GM10248 (cell line): ENCODE measurements around the gene RAB37.

Source experiments
- CTCF ChIA-PET: fragments of 300-600 bp; sonication (Branson Sonifier 250); formaldehyde crosslinking; extraction: SDS; loops from one replicate; lab custom pipeline; 2021; ENCODE audit warnings: antibody characterized with exemption; lab: Yijun Ruan, JAX
- POLR2A ChIA-PET: fragments of 350-650 bp; sonication (Branson Sonifier 250); formaldehyde crosslinking; extraction: SDS; loops from one replicate; lab custom pipeline; 2020; ENCODE audit warnings: antibody characterized with exemption; lab: Yijun Ruan, JAX
- DNase-seq: peaks from one replicate; pipeline ENCODE4 v3.0.0; 2012; ENCODE audit errors: extremely low spot score
- CTCF ChIP-seq: IDR thresholded peaks from 2 replicates; pipeline ENCODE4 v1.5.1; 2012; ENCODE audit warnings: mild to moderate bottlenecking, low read depth; ENCODE audit errors: extremely low read depth, missing control alignments, control extremely low read depth

Gene RAB37

DNA sequence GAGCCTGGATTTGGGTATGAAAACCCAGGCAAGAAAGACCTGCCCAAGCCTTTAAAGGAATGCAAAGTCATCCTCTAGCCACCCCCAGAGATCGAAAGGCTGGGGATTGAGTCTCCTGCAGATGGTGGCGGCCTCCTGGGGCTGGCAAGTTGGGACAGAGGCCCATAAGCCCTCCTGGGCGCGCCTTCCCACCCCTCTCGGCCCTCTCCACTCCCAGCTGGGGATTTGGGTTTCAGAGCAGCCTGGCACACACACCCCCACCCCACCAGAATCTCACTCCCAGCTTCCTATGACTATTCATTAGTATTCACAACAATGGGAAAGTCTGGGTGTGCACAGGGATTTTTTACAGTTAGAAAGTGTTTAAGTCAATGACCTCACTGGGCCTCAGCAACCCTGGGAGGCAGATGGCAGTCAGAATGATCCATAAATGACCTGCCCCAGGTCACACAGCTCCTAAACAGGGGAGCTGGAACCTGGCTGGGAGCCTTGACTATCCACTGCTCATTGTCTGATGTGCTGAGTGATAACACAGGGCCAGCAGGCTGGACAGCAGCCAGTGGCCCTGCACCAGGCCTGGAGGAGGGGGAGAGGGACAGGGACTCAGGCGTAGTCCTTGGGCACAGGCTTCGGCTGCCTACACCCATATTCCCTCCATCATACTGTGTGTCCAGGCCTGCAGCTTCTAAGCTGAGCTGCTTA, 23.5 kb downstream of the RAB37 start:
- CTCF ChIA-PET: interaction anchor here (0.8 to 9.2 kb wide), 11 partner anchors 10 to 103 kb away, joined by 3 to 82 read pairs (median 11); partner anchors contain the start of gene RAB37
- DNase-seq: no peak
- POLR2A ChIA-PET: interaction anchor here (1.2 kb wide), 1 partner anchor 10 kb away, joined by 3 read pairs; no protein-coding TSS in a partner anchor
- no peak for TF ChIP-seq CTCF

GRCh38 chr17:74761419-74761818, 24.4 kb downstream of the RAB37 start:
- POLR2A ChIA-PET: interaction anchor here (0.9 kb wide), 1 partner anchor 14 kb away, joined by 4 read pairs; no protein-coding TSS in a partner anchor
- no peak for DNase-seq
- CTCF ChIA-PET: interaction anchor here (0.8 to 9.2 kb wide), 5 partner anchors 10 to 104 kb away, joined by 3 to 52 read pairs (median 17); partner anchors contain the start of gene RAB37
- TF ChIP-seq CTCF: no peak

DNA sequence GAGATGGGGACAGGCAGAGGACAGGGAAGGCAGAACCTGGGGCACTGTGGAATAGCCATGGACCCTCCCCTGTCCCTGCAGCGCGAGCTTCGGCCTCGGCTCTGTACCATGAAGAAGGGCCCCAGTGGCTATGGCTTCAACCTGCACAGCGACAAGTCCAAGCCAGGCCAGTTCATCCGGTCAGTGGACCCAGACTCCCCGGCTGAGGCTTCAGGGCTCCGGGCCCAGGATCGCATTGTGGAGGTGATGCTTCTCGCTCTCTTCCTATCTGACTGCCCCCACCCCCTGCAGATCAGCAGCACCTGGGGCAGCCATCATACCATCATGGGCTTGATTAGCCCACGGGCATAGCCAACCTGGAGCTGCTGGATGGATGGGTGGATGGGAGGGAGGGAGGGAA, 24.9 kb downstream of the RAB37 start:
- CTCF ChIA-PET: interaction anchor here (1.3 to 9.2 kb wide), 4 partner anchors 9 to 105 kb away, joined by 3 to 52 read pairs (median 6); no protein-coding TSS in a partner anchor

GRCh38 chr17:74763565-74764387, 26.7 kb downstream of the RAB37 start:
- POLR2A ChIA-PET: no interaction called here
- DNase-seq: no peak
- CTCF ChIA-PET: interaction anchor here (1.2 to 9.2 kb wide), 3 partner anchors 8 to 106 kb away, joined by 4 to 52 read pairs (median 9); no protein-coding TSS in a partner anchor
- no peak for TF ChIP-seq CTCF

More for the DNA sequence above, 24.9 kb downstream of the RAB37 start:
- POLR2A ChIA-PET: interaction anchor here (0.9 kb wide), 1 partner anchor 14 kb away, joined by 4 read pairs; no protein-coding TSS in a partner anchor
- no peak for TF ChIP-seq CTCF
- DNase-seq: no peak

GRCh38 chr17:74764751-74765286, 27.8 kb downstream of the RAB37 start:
- no peak for DNase-seq
- POLR2A ChIA-PET: no interaction called here
- TF ChIP-seq CTCF: no peak
- CTCF ChIA-PET: interaction anchor here (1.0 to 9.2 kb wide), 3 partner anchors 20 to 108 kb away, joined by 3 to 52 read pairs (median 4); no protein-coding TSS in a partner anchor

GRCh38 chr17:74766413-74766812, 29.4 kb downstream of the RAB37 start:
- ChIA-PET CTCF (interaction anchor here (1.2 to 9.2 kb wide), 5 partner anchors 11 to 109 kb away, joined by 3 to 52 read pairs (median 6); no protein-coding TSS in a partner anchor), POLR2A (no interaction called here)
- no peak for DNase-seq
- TF ChIP-seq CTCF: no peak
